HG02840 (cell line): ENCODE measurements around the gene GPR55.

Experiments
- ATAC-seq: cut with Tn5 transposase; IDR thresholded peaks from one replicate; pipeline ENCODE4 v1.9.1; 2021; ENCODE audit warnings: mild to moderate bottlenecking, moderate library complexity, moderate number of reproducible peaks; ENCODE audit not compliant: unreplicated experiment, low FRiP score

GPR55 gene

GRCh38 chr2:230951396-230951795, 26.4 kb upstream of the GPR55 start:
- ATAC-seq, result no peak

GRCh38 chr2:230950874-230951339, 25.9 kb upstream of the GPR55 start:
- no peak for ATAC-seq

- ATAC-seq, result no peak
Observed at GRCh38 chr2:230949966-230950873, 25.2 kb upstream of the GPR55 start.

GRCh38 chr2:230947908-230948365, 22.9 kb upstream of the GPR55 start:
- ATAC-seq, result peak; percentile 42

GRCh38 chr2:230947235-230947576, 22.2 kb upstream of the GPR55 start:
- ATAC-seq, result no peak

- ATAC-seq, result no peak
Observed at GRCh38 chr2:230946429-230947234, 21.6 kb upstream of the GPR55 start.

- ATAC-seq, result no peak
Observed at GRCh38 chr2:230944757-230945372, 19.8 kb upstream of the GPR55 start.

- ATAC-seq, result no peak
Observed at GRCh38 chr2:230944123-230944653, 19.1 kb upstream of the GPR55 start.

- ATAC-seq, result no peak
Observed at GRCh38 chr2:230942920-230943896, 18.2 kb upstream of the GPR55 start.

- no peak for ATAC-seq
Observed at GRCh38 chr2:230942371-230942770, 17.3 kb upstream of the GPR55 start.

- ATAC-seq, result no peak
Observed at GRCh38 chr2:230941202-230942180, 16.4 kb upstream of the GPR55 start.

- ATAC-seq, result no peak
Observed at GRCh38 chr2:230940471-230940815, 15.4 kb upstream of the GPR55 start.

- no peak for ATAC-seq
Observed at GRCh38 chr2:230939691-230940470, 14.8 kb upstream of the GPR55 start.

GRCh38 chr2:230939066-230939591, 14.1 kb upstream of the GPR55 start:
- ATAC-seq, result no peak

- ATAC-seq, result no peak
Observed at GRCh38 chr2:230938516-230939065, 13.5 kb upstream of the GPR55 start.

GRCh38 chr2:230938098-230938497, 13.1 kb upstream of the GPR55 start:
- no peak for ATAC-seq

- ATAC-seq, result no peak
Observed at GRCh38 chr2:230937362-230937761, 12.3 kb upstream of the GPR55 start.
